Measurements from ENCODE around the gene AKAP1.

DNA sequence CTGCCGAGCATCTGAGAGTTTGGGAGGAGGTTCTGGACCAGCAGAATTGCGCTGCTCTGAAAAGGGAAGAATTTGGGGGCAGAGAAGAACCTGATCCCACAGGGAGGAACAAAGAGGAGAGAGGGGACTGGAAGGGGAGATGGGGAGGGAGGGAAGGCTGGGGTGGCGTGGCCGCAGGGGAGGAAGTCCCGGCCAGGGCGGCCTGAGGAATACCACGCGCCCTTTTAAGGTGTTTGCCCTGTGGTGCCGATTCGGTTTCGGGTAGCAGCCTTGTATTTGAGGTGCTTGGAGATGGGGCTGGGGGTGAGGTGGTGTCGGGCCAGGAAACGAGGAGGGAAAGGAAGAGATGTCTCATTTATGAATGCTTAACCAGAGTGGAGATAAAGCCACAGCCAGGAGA lies 51.3 kb downstream of the AKAP1 start:
- TF ChIP-seq GATA2 (IDR thresholded peaks at IDR 0.05; ENCODE audit: low read depth, low read length) = no peak
- no peak for TF ChIP-seq GATA3 (IDR thresholded peaks at IDR 0.05; ENCODE audit: low read depth, low read length)
